H1 (cell line): ENCODE results near the gene KCNMA1. TPM values are rescaled to one million over a fixed set of nuclear protein-coding genes. Genes with fewer than 3 reads are reported as not detected.

Source experiments
- GTF2F1 ChIP-seq: IDR thresholded peaks from 2 replicates; pipeline ENCODE4 v1.6.1; 2012; ENCODE audit warnings: low read depth, low read length, improper control_type of control experiment, borderline replicate concordance
- JUN ChIP-seq: IDR thresholded peaks from 2 replicates; pipeline ENCODE4 v1.6.1; 2011; ENCODE audit warnings: low read depth, mild to moderate bottlenecking, improper control_type of control experiment, low read length
- KDM1A ChIP-seq: fragments of 200-600, 300-600 bp; sonication (generic); IDR thresholded peaks from 2 replicates; pipeline ENCODE4 v1.7.1; 2016; ENCODE audit warnings: mild to moderate bottlenecking, low read length, borderline replicate concordance
- NANOG ChIP-seq: IDR thresholded peaks from 2 replicates; pipeline ENCODE4 v1.6.1; 2011; ENCODE audit warnings: low read length, low read depth, mild to moderate bottlenecking, inconsistent platforms; ENCODE audit not compliant: insufficient read depth, poor library complexity, severe bottlenecking
- NRF1 ChIP-seq: IDR thresholded peaks from 2 replicates; pipeline ENCODE4 v1.6.1; 2011; ENCODE audit warnings: mild to moderate bottlenecking, low read depth, low read length, improper control_type of control experiment
- SIN3A ChIP-seq, 2 experiments: IDR thresholded peaks in 1 of 2; conservative IDR thresholded peaks in 1 of 2; 2 replicates each; pipeline ENCODE4 v1.6.1; 2011 to 2012; ENCODE audit warnings: low read length in 2 of 2, improper control_type of control experiment in 1 of 2, low read depth in 1 of 2, mild to moderate bottlenecking in 1 of 2
- TBP ChIP-seq: IDR thresholded peaks from 2 replicates; pipeline ENCODE4 v1.6.1; 2011; ENCODE audit warnings: low read depth, low read length, improper control_type of control experiment
- polyA plus RNA-seq, 7 experiments: library from polyadenylated mRNA; depleted of rRNA in 3 of 7; stranded (reverse) in 5 of 7; unstranded in 2 of 7; fragments of >200 nt in 5 of 7; fragments of 200-250 nt in 2 of 7; gene quantifications; 1 replicate in 5 of 7; 2 replicates in 1 of 7; 4 replicates in 1 of 7; pipeline versions ENCODE4 v1.2.1 to v1.2.3, GENCODE V29; 2011 to 2013; ENCODE audit warnings: missing spikeins in 2 of 7, mixed read lengths in 2 of 7
- total RNA-seq: library from RNA; stranded (reverse); fragmentation: NEBNext Ultra II Directional; extraction: Animal tissue kit (Norgen Biotek cat#: 25700); gene quantifications from 2 replicates; pipeline ENCODE4 v1.2.1, GENCODE V29; 2021

Gene KCNMA1
- total and polyA plus RNA-seq, 2 of the 8 experiments (the other 6 are each of a cell fraction or from before 2014, with no cell fraction given): 10.2 to 11.1 TPM

- no peak for TF ChIP-seq NRF1
- TF ChIP-seq NANOG: no peak
- no peak for TF ChIP-seq KDM1A
- TF ChIP-seq SIN3A (conservative IDR thresholded peaks at IDR 0.05 in 1 of 2, IDR thresholded peaks at IDR 0.05 in 1 of 2; ENCODE audit: low read depth in 1 of 2, low read length in 2 of 2): no peak
- no peak for TF ChIP-seq TBP
- TF ChIP-seq JUN: no peak
- no peak for TF ChIP-seq GTF2F1
- TF ChIP-seq, all 59 proteins: peak for 0
These were observed 72.0 kb downstream of the KCNMA1 start (continued) for GRCh38 chr10:77565590-77566023.
